IMR-90 (cell line): Measurements from ENCODE around the gene HNRNPUL1. TPM values are rescaled to one million over a fixed set of nuclear protein-coding genes. Genes with fewer than 3 reads are reported as not detected.

ENCODE experiments used
- ATAC-seq: fragments of 200-7000 bp; cut with Tn5 transposase; 2 replicates; pipeline ENCODE4 v1.9.1; 2020; ENCODE audit warnings: low read depth, mild to moderate bottlenecking, moderate library complexity
- BruUV-seq: library from RNA; stranded (reverse); fragments of 400-500 nt; replicated peaks from 2 replicates; lab custom pipeline; 2021; lab: Mats Ljungman, UMichigan
- CTCF ChIA-PET: fragments of 300-600 bp; formaldehyde crosslinking; extraction: SDS; loops from one replicate; lab custom pipeline; 2021; ENCODE audit warnings: antibody characterized with exemption; lab: Yijun Ruan, JAX
- POLR2A ChIA-PET: fragments of 300-600 bp; sonication (Branson Sonifier 250); formaldehyde crosslinking; loops from one replicate; lab custom pipeline; 2022; ENCODE audit warnings: antibody characterized with exemption; ENCODE audit not compliant: unreplicated experiment; lab: Charles Lee
- DNase-seq: peaks from one replicate; pipeline ENCODE4 v3.0.0; 2013
- H2AFZ ChIP-seq: replicated peaks from 2 replicates; pipeline ENCODE3; 2013; ENCODE audit warnings: low read length, mild to moderate bottlenecking; ENCODE audit not compliant: poor library complexity
- H2AK5ac ChIP-seq: 2 replicates; pipeline ENCODE4 v1.6.1; 2013; ENCODE audit warnings: low read depth, low read length, inconsistent platforms
- H2AK9ac ChIP-seq: replicated peaks from 2 replicates; pipeline ENCODE3; 2013; ENCODE audit warnings: mild to moderate bottlenecking, low read depth, low read length, moderate library complexity; ENCODE audit not compliant: poor library complexity
- H2BK120ac ChIP-seq: 2 replicates; pipeline ENCODE4 v1.6.1; 2013; ENCODE audit warnings: low read depth, low read length, inconsistent platforms
- H2BK15ac ChIP-seq: 3 replicates; pipeline ENCODE4 v1.6.1; 2013; ENCODE audit warnings: low read depth, low read length, inconsistent platforms
- H2BK20ac ChIP-seq: 2 replicates; pipeline ENCODE4 v1.6.1; 2013; ENCODE audit warnings: low read depth, mild to moderate bottlenecking, inconsistent platforms, low read length, moderate library complexity
- H2BK5ac ChIP-seq: 2 replicates; pipeline ENCODE4 v1.6.1; 2013; ENCODE audit warnings: mild to moderate bottlenecking, low read depth, low read length, inconsistent platforms; ENCODE audit not compliant: poor library complexity, severe bottlenecking
- H3K14ac ChIP-seq: replicated peaks from 2 replicates; pipeline ENCODE4 v1.6.1; 2013; ENCODE audit warnings: low read depth, low read length, inconsistent platforms
- H3K18ac ChIP-seq: 2 replicates; pipeline ENCODE4 v1.6.1; 2013; ENCODE audit warnings: low read depth, low read length, control low read depth
- H3K23ac ChIP-seq: 2 replicates; pipeline ENCODE4 v1.6.1; 2013; ENCODE audit warnings: low read depth, low read length, inconsistent platforms
- H3K27ac ChIP-seq: 2 replicates; pipeline ENCODE4 v1.5.1; 2013; ENCODE audit warnings: mild to moderate bottlenecking, control low read depth, low read length; ENCODE audit not compliant: insufficient read depth
- H3K27me3 ChIP-seq: 2 replicates; pipeline ENCODE4 v1.6.1; 2013; ENCODE audit warnings: low read length; ENCODE audit not compliant: control insufficient read depth, insufficient read depth
- H3K36me3 ChIP-seq: 2 replicates; pipeline ENCODE4 v1.6.1; 2013; ENCODE audit warnings: low read length, mixed read lengths; ENCODE audit not compliant: control insufficient read depth, insufficient read depth
- H3K4ac ChIP-seq: 2 replicates; pipeline ENCODE4 v1.6.1; 2013; ENCODE audit warnings: low read depth, low read length, inconsistent platforms
- H3K4me1 ChIP-seq: 2 replicates; pipeline ENCODE4 v1.6.1; 2013; ENCODE audit warnings: low read length, mixed read lengths; ENCODE audit not compliant: control insufficient read depth, insufficient read depth
- H3K4me2 ChIP-seq: 2 replicates; pipeline ENCODE4 v1.6.1; 2013; ENCODE audit warnings: low read depth, mild to moderate bottlenecking, control low read depth, low read length, moderate library complexity
- H3K4me3 ChIP-seq: 2 replicates; pipeline ENCODE4 v1.5.1; 2013; ENCODE audit warnings: low read depth, mild to moderate bottlenecking, control low read depth, low read length, moderate library complexity; ENCODE audit not compliant: insufficient read depth
- H3K56ac ChIP-seq: 2 replicates; pipeline ENCODE4 v1.6.1; 2013; ENCODE audit warnings: low read length, inconsistent platforms; ENCODE audit not compliant: insufficient read depth; ENCODE audit errors: extremely low read depth
- H3K79me1 ChIP-seq, 2 experiments: 2 replicates each; pipeline ENCODE4 v1.6.1; 2013; ENCODE audit warnings: low read length in 2 of 2, inconsistent platforms in 1 of 2, low read depth in 1 of 2
- H3K9ac ChIP-seq: 2 replicates; pipeline ENCODE4 v1.6.1; 2013; ENCODE audit warnings: low read depth, low read length, control low read depth
- H3K9me1 ChIP-seq: 2 replicates; pipeline ENCODE4 v1.6.1; 2013; ENCODE audit warnings: low read length, inconsistent platforms; ENCODE audit not compliant: insufficient read depth
- H3K9me3 ChIP-seq: 2 replicates; pipeline ENCODE4 v1.6.1; 2013; ENCODE audit warnings: low read length; ENCODE audit not compliant: control insufficient read depth, insufficient read depth
- H4K20me1 ChIP-seq: 2 replicates; pipeline ENCODE4 v1.6.1; 2013; ENCODE audit warnings: low read length, inconsistent platforms; ENCODE audit not compliant: insufficient read depth
- H4K5ac ChIP-seq: 2 replicates; pipeline ENCODE4 v1.6.1; 2013; ENCODE audit warnings: mild to moderate bottlenecking, low read depth, low read length, control low read depth
- H4K8ac ChIP-seq, 2 experiments: 2 replicates each; pipeline ENCODE4 v1.6.1; 2013; ENCODE audit warnings: low read depth in 2 of 2, low read length in 2 of 2, control low read depth in 1 of 2, inconsistent platforms in 1 of 2
- H4K91ac ChIP-seq: 2 replicates; pipeline ENCODE4 v1.6.1; 2013; ENCODE audit warnings: low read depth, low read length, inconsistent platforms; ENCODE audit not compliant: insufficient read depth
- ELK1 ChIP-seq: fragments of 150-350 bp; IDR thresholded peaks from 2 replicates; pipeline ENCODE4 v1.6.1; 2016; ENCODE audit warnings: low read depth, mild to moderate bottlenecking, low read length, moderate library complexity, borderline replicate concordance
- FOS ChIP-seq: fragments of 150-350 bp; IDR thresholded peaks from 2 replicates; pipeline ENCODE4 v1.6.1; 2016; ENCODE audit warnings: low read depth, low read length
- MAFK ChIP-seq: IDR thresholded peaks from 2 replicates; pipeline ENCODE4 v1.6.1; 2012; ENCODE audit warnings: low read depth, low read length, improper control_type of control experiment
- MAZ ChIP-seq: IDR thresholded peaks from 2 replicates; pipeline ENCODE4 v1.6.1; 2012; ENCODE audit warnings: low read depth, mild to moderate bottlenecking, low read length, improper control_type of control experiment, moderate library complexity, borderline replicate concordance
- MXI1 ChIP-seq: IDR thresholded peaks from 2 replicates; pipeline ENCODE4 v1.6.1; 2012; ENCODE audit warnings: low read depth, mild to moderate bottlenecking, low read length, moderate library complexity, borderline replicate concordance
- POLR2A ChIP-seq: IDR thresholded peaks from 2 replicates; pipeline ENCODE4 v1.6.1; 2012; ENCODE audit warnings: mild to moderate bottlenecking, low read depth, low read length
- SMC3 ChIP-seq: fragments of 150-350 bp; IDR thresholded peaks from 2 replicates; pipeline ENCODE4 v1.6.1; 2016; ENCODE audit warnings: low read depth, mild to moderate bottlenecking, antibody characterized with exemption, low read length, moderate library complexity
- WGBS, 2 experiments: methylation state at CpG; one replicate each; pipeline versions ENCODE4 v1.1.5 to v1.1.7; 2013; ENCODE audit warnings: missing lambda C conversion rate in 2 of 2; ENCODE audit not compliant: insufficient read length in 1 of 2; ENCODE audit errors: extremely low coverage in 2 of 2; 5-methylcytosine and 5-hydroxymethylcytosine counted together
- dilution Hi-C: fragments of 300-500 bp; cut with HindIII; formaldehyde crosslinking; loops from one replicate; pipeline ENCODE4 v1.14.3; 2018; ENCODE audit warnings: low sequenced_read_pairs; ENCODE audit not compliant: unreplicated experiment
- in situ Hi-C: fragments of 300-500 bp; cut with MboI; formaldehyde crosslinking; loops from 3 replicates; pipeline ENCODE4 v1.14.3; 2019; ENCODE audit warnings: low sequenced_read_pairs, inconsistent platforms, mixed read lengths
- intact Hi-C: fragments of 100-400 bp; cut with micrococcal nuclease; formaldehyde crosslinking; loops from 2 replicates; pipeline ENCODE4 v1.10.0; 2022
- polyA plus RNA-seq, 3 experiments: library from polyadenylated mRNA; depleted of rRNA; stranded (reverse); fragments of >200 nt; gene quantifications; 2 replicates each; pipeline ENCODE4 v1.2.3, GENCODE V29; 2012; ENCODE audit warnings: low replicate concordance in 1 of 3
- total RNA-seq: library from RNA; depleted of rRNA; stranded (reverse); fragments of >200 nt; gene quantifications from 2 replicates; pipeline ENCODE4 v1.2.3, GENCODE V29; 2012

The HNRNPUL1 gene
- total and polyA plus RNA-seq, 2 of the 4 experiments (the other 2 are of a cell fraction), result 50.7 to 67.3 TPM

GRCh38 chr19:41320185-41320518 is 56.0 kb downstream of the HNRNPUL1 start:
- no TSS peak for BruUV-seq
- H2BK15ac ChIP-seq, result no peak overlapping the region
- H2AK5ac ChIP-seq, result no peak overlapping the region
- no peak overlapping the region for H2AFZ ChIP-seq
- H3K4me1 ChIP-seq, result peaks cover 31% of the 10 kb centered on the region
- no peak overlapping the region for H3K4ac ChIP-seq
- CTCF ChIA-PET, result no interaction called here
- no peak overlapping the region for H3K18ac ChIP-seq
- POLR2A ChIA-PET, result no interaction called here
- H2BK5ac ChIP-seq, result no peak overlapping the region
- H4K8ac ChIP-seq, result no peak overlapping the region
- H3K27ac ChIP-seq, result no peak overlapping the region
- H2BK120ac ChIP-seq, result no peak overlapping the region
- no peak overlapping the region for H3K56ac ChIP-seq
- H2BK20ac ChIP-seq, result no peak overlapping the region
- no peaks in the 10 kb centered on the region for H3K9me3 ChIP-seq
- DNase-seq, result no peak
- 100% methylated on average over 2 of the region's 11 CpGs; no CpG with 5 or more reads in 1 of the 2 experiments for WGBS, 2 experiments
- H3K27me3 ChIP-seq, result no peaks in the 10 kb centered on the region
- no peak overlapping the region for H3K14ac ChIP-seq
- H4K20me1 ChIP-seq, result peaks cover 57% of the 10 kb centered on the region
- peaks cover 23% of the 10 kb centered on the region for H3K9me1 ChIP-seq
- peaks cover 53% of the 10 kb centered on the region for H3K36me3 ChIP-seq
- intact Hi-C loops, result no loop called here
- no peak overlapping the region for H3K9ac ChIP-seq
- in situ Hi-C loops, result no loop called here
- H4K5ac ChIP-seq, result no peak overlapping the region
- no peak overlapping the region for H4K91ac ChIP-seq
- H3K79me1 ChIP-seq, result peaks cover 18 to 68% of the 10 kb centered on the region in 2 experiments
- no peak overlapping the region for H3K23ac ChIP-seq
- no peak overlapping the region for H3K4me2 ChIP-seq
- H3K4me3 ChIP-seq, result no peak overlapping the region
- dilution Hi-C loops, result no loop called here
- TF ChIP-seq FOS (no peak), MAZ (no peak), MAFK (no peak), ELK1 (no peak), SMC3 (no peak), MXI1 (no peak), POLR2A (no peak)
- H2AK9ac ChIP-seq, result peak overlapping the region; percentile 1
- no peak for ATAC-seq
